Ovary (tissue), 3 donors: Measurements from ENCODE around the gene BAZ2B.

Experiments used
- CTCF ChIP-seq, 3 donors: fragments of 450-650 bp in 2 of 3; fragments of 200-600 bp in 1 of 3; IDR thresholded peaks; one replicate each; pipeline versions ENCODE4 v1.5.1 to v1.8.0; 2016 to 2022; ENCODE audit warnings: antibody characterized with exemption in 3 of 3, mild to moderate bottlenecking in 1 of 3
- EP300 ChIP-seq: sonication (generic); formaldehyde crosslinking; IDR thresholded peaks from one replicate; pipeline ENCODE4 v1.6.1; 2017; ENCODE audit warnings: antibody characterized with exemption
- POLR2A ChIP-seq: fragments of 450-650 bp; IDR thresholded peaks from one replicate; pipeline ENCODE4 v1.6.1; 2017; ENCODE audit warnings: antibody characterized with exemption, mild to moderate bottlenecking, moderate library complexity
- donor health status: DM: no; HTN: no; CAD: no.

GRCh38 chr2:159297042-159297707 lies 319.2 kb downstream of the BAZ2B start:
- TF ChIP-seq CTCF (IDR thresholded peaks at IDR 0.05) = no peak
- no peak for TF ChIP-seq POLR2A
- TF ChIP-seq EP300 = no peak
